Astrocyte (in vitro differentiated cells and primary cell): ENCODE measurements around the gene SQSTM1. TPM values are rescaled to one million over a fixed set of nuclear protein-coding genes. Genes with fewer than 3 reads are reported as not detected.

ENCODE experiments used
- DNase-seq: peaks from one replicate; pipeline ENCODE4 v3.0.0-alpha.2; 2010; ENCODE audit warnings: low read depth
- FAIRE-seq: peaks from 2 replicates; lab custom pipeline; 2011; peaks lifted over from hg19 to GRCh38; lab: Jason Lieb, UNC
- H2AFZ ChIP-seq: 2 replicates; pipeline ENCODE4 v1.6.0; 2012; ENCODE audit warnings: low read depth, low read length, inconsistent platforms
- H3K27ac ChIP-seq: 2 replicates; pipeline ENCODE4 v1.5.1; 2011; ENCODE audit warnings: low read depth, low read length, inconsistent platforms
- H3K27me3 ChIP-seq: 2 replicates; pipeline ENCODE4 v1.6.0; 2011; ENCODE audit warnings: low read length, inconsistent platforms; ENCODE audit not compliant: insufficient read depth
- H3K36me3 ChIP-seq: 2 replicates; pipeline ENCODE4 v1.5.1; 2011; ENCODE audit warnings: low read length, inconsistent platforms; ENCODE audit not compliant: insufficient read depth
- H3K4me1 ChIP-seq: 2 replicates; pipeline ENCODE4 v1.5.1; 2011; ENCODE audit warnings: low read length, inconsistent platforms; ENCODE audit not compliant: insufficient read depth
- H3K4me2 ChIP-seq: 2 replicates; pipeline ENCODE4 v1.6.0; 2012; ENCODE audit warnings: low read length, inconsistent platforms
- H3K4me3 ChIP-seq: 2 replicates; pipeline ENCODE4 v1.5.1; 2011; ENCODE audit warnings: low read depth, mild to moderate bottlenecking, low read length, inconsistent platforms; ENCODE audit not compliant: insufficient read depth
- H3K79me2 ChIP-seq: 2 replicates; pipeline ENCODE4 v1.6.0; 2012; ENCODE audit warnings: mild to moderate bottlenecking, low read length, inconsistent platforms; ENCODE audit not compliant: insufficient read depth
- H3K9ac ChIP-seq: 2 replicates; pipeline ENCODE4 v1.6.0; 2012; ENCODE audit warnings: mild to moderate bottlenecking, low read length, inconsistent platforms
- H3K9me3 ChIP-seq: 2 replicates; pipeline ENCODE4 v1.5.1; 2012; ENCODE audit warnings: low read depth, mild to moderate bottlenecking, low read length, inconsistent platforms; ENCODE audit not compliant: insufficient read depth
- H4K20me1 ChIP-seq: 2 replicates; pipeline ENCODE4 v1.6.0; 2012; ENCODE audit warnings: low read length, inconsistent platforms; ENCODE audit not compliant: insufficient read depth
- H3K27ac Mint-ChIP-seq: one replicate; pipeline ENCODE4 v1.8.0; 2021; ENCODE audit warnings: mild to moderate bottlenecking, mixed read lengths; ENCODE audit not compliant: unreplicated experiment
- H3K27me3 Mint-ChIP-seq: one replicate; pipeline ENCODE4 v1.8.0; 2021; ENCODE audit warnings: low read depth, mixed read lengths; ENCODE audit not compliant: unreplicated experiment
- H3K36me3 Mint-ChIP-seq: one replicate; pipeline ENCODE4 v1.8.0; 2021; ENCODE audit warnings: low read depth, mixed read lengths; ENCODE audit not compliant: unreplicated experiment
- H3K4me1 Mint-ChIP-seq: one replicate; pipeline ENCODE4 v1.8.0; 2021; ENCODE audit warnings: low read depth, mixed read lengths; ENCODE audit not compliant: unreplicated experiment
- H3K4me3 Mint-ChIP-seq: one replicate; pipeline ENCODE4 v1.8.0; 2021; ENCODE audit warnings: mild to moderate bottlenecking, moderate library complexity, mixed read lengths; ENCODE audit not compliant: unreplicated experiment
- H3K9me3 Mint-ChIP-seq: one replicate; pipeline ENCODE4 v1.8.0; 2021; ENCODE audit warnings: mild to moderate bottlenecking, mixed read lengths; ENCODE audit not compliant: unreplicated experiment
- EZH2 ChIP-seq: IDR thresholded peaks from 2 replicates; pipeline ENCODE4 v1.6.1; 2012; ENCODE audit warnings: mild to moderate bottlenecking, low read length, inconsistent platforms; ENCODE audit not compliant: insufficient read depth
- total RNA-seq: library from RNA; stranded (reverse); gene quantifications from 2 replicates; pipeline ENCODE4 v1.2.1, GENCODE V29; 2021
- TF ChIP-seq, protein P1 (sequence below): IDR thresholded peaks from 2 replicates; pipeline ENCODE4 v1.5.1; 2011; ENCODE audit warnings: low read depth, mild to moderate bottlenecking, inconsistent platforms, low read length, moderate library complexity; ENCODE audit not compliant: insufficient read depth

SQSTM1 gene
- total RNA-seq, 1 donor from 2014 or later: 262 TPM

DNA sequence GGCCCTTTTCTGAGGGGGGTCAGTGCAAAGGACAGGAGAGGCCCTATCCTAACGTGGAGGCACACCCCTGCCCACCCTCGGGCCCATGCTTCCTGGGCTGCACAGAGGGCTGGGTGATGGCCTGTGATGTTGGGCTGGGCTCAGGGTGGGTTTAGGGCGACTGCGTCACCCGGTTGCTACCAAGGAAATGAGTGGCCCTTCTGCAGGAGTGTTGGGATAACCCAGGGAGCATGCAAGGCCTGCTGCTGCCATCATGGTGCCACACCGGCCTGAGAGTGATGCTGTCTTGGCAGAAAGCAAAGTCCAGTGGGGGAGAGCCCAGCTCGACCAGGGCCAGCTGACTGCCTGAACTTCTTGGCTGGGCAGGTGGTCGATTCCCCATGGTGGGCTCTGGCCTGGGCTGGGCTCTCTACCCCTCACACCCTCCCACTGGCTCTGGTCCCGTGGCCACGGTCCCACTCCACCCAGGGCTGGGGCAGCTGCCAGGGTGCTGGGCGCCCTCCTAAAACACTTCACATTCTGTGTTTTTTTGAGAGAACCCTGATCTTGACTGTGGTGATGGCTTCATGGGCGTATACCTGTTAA is 59.5 kb downstream of the SQSTM1 start:
- FAIRE-seq: no peak
- peaks cover 31% of the 10 kb centered on the region for H3K36me3 Mint-ChIP-seq
- no peak for DNase-seq

DNA sequence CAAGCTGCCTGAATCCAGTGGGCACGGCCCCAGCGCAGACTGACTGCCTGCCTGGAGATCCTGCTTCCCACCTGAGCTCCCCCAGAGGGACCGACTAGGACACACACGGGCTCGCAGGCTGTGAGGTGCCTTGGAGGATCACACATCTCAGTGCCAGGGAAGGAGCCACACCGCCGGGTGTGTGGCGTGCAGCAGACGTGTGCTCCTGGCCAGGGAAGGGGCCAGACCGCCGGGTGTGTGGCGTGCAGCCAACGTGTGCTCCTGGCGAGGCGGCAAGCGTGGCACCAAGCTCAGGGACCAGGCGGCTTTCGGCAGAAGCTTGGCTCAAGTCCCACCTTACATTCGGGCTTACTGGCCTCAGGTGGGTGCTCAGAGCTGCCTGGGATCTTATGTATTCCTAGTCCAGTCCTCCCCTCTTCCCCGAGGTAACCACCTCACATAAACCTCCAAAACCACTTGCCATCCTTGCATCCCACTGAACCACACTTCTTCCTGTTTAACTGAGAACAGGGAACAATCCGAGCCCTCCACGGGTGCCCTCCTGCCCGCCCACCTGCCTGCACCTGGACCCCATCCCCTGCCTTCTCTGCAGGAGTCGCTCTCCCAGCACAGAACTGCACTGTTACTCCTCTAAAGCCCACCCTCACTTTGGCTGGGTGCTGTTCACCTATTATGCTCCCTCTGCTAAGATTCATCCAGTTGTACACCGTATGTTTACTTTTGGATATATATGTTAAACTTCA is 60.3 kb downstream of the SQSTM1 start:
- Histone ChIP-seq H3K9me3 (peaks cover 11% of the 10 kb centered on the region), H3K27me3 (no peaks in the 10 kb centered on the region), H3K36me3 (peaks cover 34% of the 10 kb centered on the region), H3K9ac (no peak overlapping the region), H3K79me2 (no peaks in the 10 kb centered on the region), H3K27ac (no peak overlapping the region), H3K4me2 (no peak overlapping the region), H4K20me1 (no peaks in the 10 kb centered on the region), H2AFZ (no peak overlapping the region), H3K4me1 (no peaks in the 10 kb centered on the region), H3K4me3 (no peak overlapping the region)
- no peak for FAIRE-seq
- Mint-ChIP-seq H3K4me1 (no peaks in the 10 kb centered on the region), H3K27ac (no peak overlapping the region), H3K4me3 (no peak overlapping the region), H3K9me3 (peaks cover 12% of the 10 kb centered on the region), H3K36me3 (peaks cover 38% of the 10 kb centered on the region), H3K27me3 (no peaks in the 10 kb centered on the region)
- TF ChIP-seq EZH2: no peak
- TF ChIP-seq, protein P1, sequence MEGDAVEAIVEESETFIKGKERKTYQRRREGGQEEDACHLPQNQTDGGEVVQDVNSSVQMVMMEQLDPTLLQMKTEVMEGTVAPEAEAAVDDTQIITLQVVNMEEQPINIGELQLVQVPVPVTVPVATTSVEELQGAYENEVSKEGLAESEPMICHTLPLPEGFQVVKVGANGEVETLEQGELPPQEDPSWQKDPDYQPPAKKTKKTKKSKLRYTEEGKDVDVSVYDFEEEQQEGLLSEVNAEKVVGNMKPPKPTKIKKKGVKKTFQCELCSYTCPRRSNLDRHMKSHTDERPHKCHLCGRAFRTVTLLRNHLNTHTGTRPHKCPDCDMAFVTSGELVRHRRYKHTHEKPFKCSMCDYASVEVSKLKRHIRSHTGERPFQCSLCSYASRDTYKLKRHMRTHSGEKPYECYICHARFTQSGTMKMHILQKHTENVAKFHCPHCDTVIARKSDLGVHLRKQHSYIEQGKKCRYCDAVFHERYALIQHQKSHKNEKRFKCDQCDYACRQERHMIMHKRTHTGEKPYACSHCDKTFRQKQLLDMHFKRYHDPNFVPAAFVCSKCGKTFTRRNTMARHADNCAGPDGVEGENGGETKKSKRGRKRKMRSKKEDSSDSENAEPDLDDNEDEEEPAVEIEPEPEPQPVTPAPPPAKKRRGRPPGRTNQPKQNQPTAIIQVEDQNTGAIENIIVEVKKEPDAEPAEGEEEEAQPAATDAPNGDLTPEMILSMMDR: no peak
- DNase-seq: no peak

More for the DNA sequence above, 59.5 kb downstream of the SQSTM1 start:
- Mint-ChIP-seq H3K27me3 (no peaks in the 10 kb centered on the region), H3K27ac (no peak overlapping the region), H3K4me3 (no peak overlapping the region), H3K9me3 (peaks cover 10% of the 10 kb centered on the region), H3K4me1 (no peaks in the 10 kb centered on the region)
- no peaks in the 10 kb centered on the region for H4K20me1 ChIP-seq
- peaks cover 11% of the 10 kb centered on the region for H3K9me3 ChIP-seq
- no peak overlapping the region for H3K4me3 ChIP-seq
- peaks cover 36% of the 10 kb centered on the region for H3K36me3 ChIP-seq
- no peaks in the 10 kb centered on the region for H3K27me3 ChIP-seq
- no peak for TF ChIP-seq EZH2
- H2AFZ ChIP-seq: no peak overlapping the region
- H3K4me1 ChIP-seq: no peaks in the 10 kb centered on the region
- H3K4me2 ChIP-seq: no peak overlapping the region
- H3K9ac ChIP-seq: no peak overlapping the region
- H3K79me2 ChIP-seq: no peaks in the 10 kb centered on the region
- no peak overlapping the region for H3K27ac ChIP-seq

- no peaks in the 10 kb centered on the region for H3K27me3 ChIP-seq
- H3K4me3 ChIP-seq: no peak overlapping the region
- H4K20me1 ChIP-seq: peaks cover 4% of the 10 kb centered on the region
- H3K4me1 ChIP-seq: no peaks in the 10 kb centered on the region
- peaks cover 45% of the 10 kb centered on the region for H3K36me3 ChIP-seq
- H3K9me3 ChIP-seq: peaks cover 11% of the 10 kb centered on the region
- no peak overlapping the region for H2AFZ ChIP-seq
- H3K9me3 Mint-ChIP-seq: peaks cover 12% of the 10 kb centered on the region
- H3K4me1 Mint-ChIP-seq: no peaks in the 10 kb centered on the region
- H3K79me2 ChIP-seq: no peaks in the 10 kb centered on the region
- H3K27ac ChIP-seq: no peak overlapping the region
- peaks cover 51% of the 10 kb centered on the region for H3K36me3 Mint-ChIP-seq
- H3K27me3 Mint-ChIP-seq: no peaks in the 10 kb centered on the region
- DNase-seq: no peak
- TF ChIP-seq, protein P1: no peak
- TF ChIP-seq EZH2: no peak
- H3K4me2 ChIP-seq: no peak overlapping the region
- no peak overlapping the region for H3K27ac Mint-ChIP-seq
- no peak overlapping the region for H3K9ac ChIP-seq
- FAIRE-seq: no peak
- no peak overlapping the region for H3K4me3 Mint-ChIP-seq
Observed at GRCh38 chr5:179882338-179882737, 61.6 kb downstream of the SQSTM1 start.
